Esophagus (tissue), 2 donors: ENCODE data around the gene LHPP. TPM values are rescaled to one million over a fixed set of nuclear protein-coding genes. Genes with fewer than 3 reads are reported as not detected.
"Not testable (repeated sequence)": the region's sequence is repeated elsewhere in the genome, so short reads cannot be mapped to it uniquely, and the experiment has no call there.

Experiments used
- H3K27ac ChIP-seq, 2 donors: one replicate each; pipeline ENCODE4 v1.5.1; 2013; ENCODE audit warnings: low read depth in 2 of 2, mild to moderate bottlenecking in 2 of 2, inconsistent platforms in 1 of 2, low read length in 1 of 2, moderate library complexity in 1 of 2
- H3K27me3 ChIP-seq, 2 donors: one replicate each; pipeline ENCODE4 v1.6.1; 2013; ENCODE audit warnings: low read length in 2 of 2, control low read depth in 1 of 2, mild to moderate bottlenecking in 1 of 2; ENCODE audit not compliant: insufficient read depth in 2 of 2, control insufficient read depth in 1 of 2
- H3K36me3 ChIP-seq, 2 donors: one replicate each; pipeline ENCODE4 v1.6.1; 2013; ENCODE audit warnings: low read length in 1 of 2; ENCODE audit not compliant: control insufficient read depth in 2 of 2, insufficient read depth in 2 of 2
- H3K4me1 ChIP-seq, 2 donors: one replicate each; pipeline ENCODE4 v1.6.1; 2013; ENCODE audit warnings: low read length in 1 of 2; ENCODE audit not compliant: control insufficient read depth in 2 of 2, insufficient read depth in 2 of 2
- H3K4me3 ChIP-seq, 2 donors: one replicate each; pipeline ENCODE4 v1.5.1; 2013; ENCODE audit warnings: low read length in 2 of 2, mild to moderate bottlenecking in 2 of 2, low read depth in 1 of 2, moderate library complexity in 1 of 2
- H3K9me3 ChIP-seq, 2 donors: one replicate each; pipeline ENCODE4 v1.6.1; 2013; ENCODE audit warnings: mild to moderate bottlenecking in 2 of 2, low read depth in 1 of 2, low read length in 1 of 2, moderate library complexity in 1 of 2; ENCODE audit not compliant: control insufficient read depth in 2 of 2, insufficient read depth in 1 of 2
- WGBS, 2 donors: extraction: QIAGEN DNeasy Blood & Tissue Kit; methylation state at CpG; one replicate each; pipeline ENCODE4 v1.1.7; 2013; 5-methylcytosine and 5-hydroxymethylcytosine counted together
- polyA plus RNA-seq, 2 donors: library from polyadenylated mRNA; stranded (reverse); fragments of 200-250 nt; gene quantifications; one replicate each; pipeline ENCODE4 v1.2.3, GENCODE V29; 2013
- donor health status: healthy with polysubstance abuse.
- donor health status: Bipolar disorder and iron deficiency.

LHPP gene
- polyA plus RNA-seq, 2 donors = 23.0 to 23.4 TPM

GRCh38 chr10:124423813-124424212 is 37.8 kb upstream of the LHPP start:
- Histone ChIP-seq H3K4me3 (no peak overlapping the region), H3K4me1 (no peaks in the 10 kb centered on the region), H3K27me3 (no peaks in the 10 kb centered on the region), H3K9me3 (no peaks in the 10 kb centered on the region), H3K27ac (no peak overlapping the region), H3K36me3 (no peaks in the 10 kb centered on the region)
- WGBS, 2 donors = 83 to 87% methylated on average over 5 of the region's 5 CpGs

DNA sequence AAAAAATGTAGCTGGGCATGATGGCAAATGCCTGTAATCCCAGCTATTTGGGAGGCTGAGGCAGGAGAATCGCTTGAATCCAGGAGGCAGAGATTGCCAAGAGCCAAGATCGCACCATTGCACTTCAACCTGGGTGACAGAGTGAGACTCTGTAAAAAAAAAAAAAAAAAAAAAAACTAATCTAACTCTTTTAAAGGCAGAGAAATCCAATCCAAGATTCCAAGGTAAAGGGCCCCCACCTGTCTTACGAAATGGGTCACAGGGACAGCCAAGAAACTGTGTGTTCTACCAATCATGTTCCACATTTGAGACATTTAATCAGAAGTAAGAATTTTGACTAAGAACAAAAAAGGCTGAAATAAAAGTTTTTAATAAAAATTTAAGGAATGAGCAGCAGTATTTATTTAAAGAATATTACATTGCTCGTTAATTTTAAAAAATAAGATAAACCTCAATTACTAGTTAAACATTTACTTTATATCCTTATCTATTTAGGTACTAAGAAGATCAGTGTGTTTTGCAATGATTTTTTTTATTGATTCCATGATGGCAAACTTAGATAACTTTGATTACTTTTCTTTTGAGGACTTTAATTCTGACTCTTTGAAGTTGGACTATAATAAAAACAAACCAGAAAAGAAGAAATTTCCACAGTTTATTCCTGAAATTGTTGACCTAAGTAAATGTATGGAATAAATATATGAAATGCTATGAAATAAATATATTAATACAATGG is 36.2 kb upstream of the LHPP start:
- H3K36me3 ChIP-seq = no peaks in the 10 kb centered on the region
- H3K4me1 ChIP-seq = no peaks in the 10 kb centered on the region
- H3K9me3 ChIP-seq = no peaks in the 10 kb centered on the region
- WGBS, 2 donors = 76 to 90% methylated on average over 4 of the region's 4 CpGs
- H3K27ac ChIP-seq = no peak overlapping the region
- no peak overlapping the region for H3K4me3 ChIP-seq
- no peaks in the 10 kb centered on the region for H3K27me3 ChIP-seq

DNA sequence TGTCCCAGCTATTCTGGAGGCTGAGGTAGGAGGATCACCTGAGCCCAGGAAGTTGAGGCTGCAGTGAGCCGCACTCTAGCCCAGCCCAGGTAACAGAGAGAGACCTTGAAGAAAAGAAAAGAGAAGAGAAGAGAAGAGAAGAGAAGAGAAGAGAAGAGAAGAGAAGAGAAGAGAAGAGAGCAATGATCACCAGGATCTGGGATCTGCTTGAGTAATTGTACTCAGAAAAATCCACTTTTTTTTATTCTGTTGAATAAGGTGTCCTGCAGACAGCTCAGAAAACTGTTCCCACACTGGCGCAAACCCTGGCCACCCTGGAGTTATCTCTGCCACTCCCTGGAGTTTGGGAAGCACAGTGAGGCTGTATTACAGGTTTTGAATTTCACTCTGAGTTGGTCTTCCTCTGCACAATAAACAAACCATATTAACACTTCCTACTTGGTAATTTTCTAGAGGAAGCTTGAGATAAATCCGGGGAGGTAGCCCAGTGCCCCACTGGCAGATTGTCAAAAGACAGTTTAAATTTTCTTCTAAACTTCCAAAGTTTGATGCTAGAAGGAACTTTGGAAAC is 33.3 kb upstream of the LHPP start:
- 44 to 51% methylated on average over 3 of the region's 3 CpGs for WGBS, 2 donors
- Histone ChIP-seq H3K27ac (no peak overlapping the region), H3K36me3 (no peaks in the 10 kb centered on the region), H3K9me3 (no peaks in the 10 kb centered on the region), H3K4me1 (no peaks in the 10 kb centered on the region), H3K4me3 (no peak overlapping the region), H3K27me3 (no peaks in the 10 kb centered on the region)

- Histone ChIP-seq H3K4me3 (no peak overlapping the region), H3K9me3 (no peaks in the 10 kb centered on the region), H3K36me3 (no peaks in the 10 kb centered on the region), H3K4me1 (no peaks in the 10 kb centered on the region), H3K27ac (no peak overlapping the region), H3K27me3 (no peaks in the 10 kb centered on the region)
- WGBS, 2 donors = 63 to 69% methylated on average over 5 of the region's 5 CpGs
Observed at GRCh38 chr10:124429576-124429975, 32.0 kb upstream of the LHPP start.

DNA sequence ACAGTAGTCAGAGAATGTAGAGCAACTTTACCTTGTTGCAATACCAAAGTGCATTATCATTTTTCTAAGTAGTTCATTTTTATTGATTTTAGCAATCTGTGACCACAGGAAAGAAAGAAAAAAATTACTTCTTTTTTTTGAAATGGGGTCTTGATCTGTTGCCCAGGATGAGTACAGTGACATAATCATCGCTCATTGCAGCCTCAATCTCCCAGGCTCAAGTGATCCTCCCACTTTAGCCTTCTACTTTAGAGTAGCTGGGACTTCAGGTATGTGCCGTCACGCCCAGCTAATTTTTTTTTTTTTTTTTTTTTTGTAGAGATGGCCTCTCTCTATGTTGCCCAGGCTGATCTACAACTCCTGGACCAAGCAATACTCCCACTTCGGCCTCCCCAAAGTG is 31.5 kb upstream of the LHPP start:
- Histone ChIP-seq H3K36me3 (no peaks in the 10 kb centered on the region), H3K9me3 (no peaks in the 10 kb centered on the region), H3K27me3 (no peaks in the 10 kb centered on the region), H3K4me3 (no peak overlapping the region), H3K27ac (no peak overlapping the region), H3K4me1 (no peaks in the 10 kb centered on the region)
- WGBS, 2 donors = 87 to 89% methylated on average over 4 of the region's 4 CpGs

- H3K4me1 ChIP-seq = no peaks in the 10 kb centered on the region
- H3K27me3 ChIP-seq = no peaks in the 10 kb centered on the region
- H3K36me3 ChIP-seq = no peaks in the 10 kb centered on the region
- no peaks in the 10 kb centered on the region for H3K9me3 ChIP-seq
- H3K4me3 ChIP-seq = no peak overlapping the region
- H3K27ac ChIP-seq = no peak overlapping the region
- 52 to 63% methylated on average over 3 of the region's 3 CpGs for WGBS, 2 donors
Observed at GRCh38 chr10:124433461-124433860, 28.2 kb upstream of the LHPP start.

GRCh38 chr10:124435683-124436082 is 25.9 kb upstream of the LHPP start:
- not testable (repeated sequence) for H3K4me3 ChIP-seq, H3K27me3 ChIP-seq, H3K4me1 ChIP-seq, H3K9me3 ChIP-seq, H3K36me3 ChIP-seq
- peak overlapping the region in 1 of 2 donors; percentile 7 for H3K27ac ChIP-seq
- WGBS, 2 donors = 72 to 77% methylated on average over 4 of the region's 4 CpGs

DNA sequence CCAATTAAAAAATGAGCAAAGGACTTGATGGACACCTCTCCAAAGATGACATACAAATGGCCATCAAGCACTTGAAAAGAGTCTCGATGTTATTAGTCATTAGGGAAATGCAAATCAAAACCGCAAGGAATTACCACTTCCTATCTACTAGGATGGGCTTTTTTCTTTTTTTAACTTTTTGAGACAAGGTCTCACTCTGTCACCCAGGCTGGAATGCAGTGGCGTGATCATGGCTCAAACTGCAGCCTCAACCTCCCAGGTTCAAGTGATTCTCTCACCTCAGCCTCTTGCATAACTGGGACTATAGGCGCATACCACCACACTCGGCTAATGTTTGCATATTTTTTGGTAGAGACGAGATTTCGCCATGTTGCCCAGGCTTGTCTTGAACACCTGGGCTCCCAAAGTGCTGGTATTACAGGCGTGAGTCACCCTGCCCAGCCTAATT is 25.4 kb upstream of the LHPP start:
- no peaks in the 10 kb centered on the region for H3K27me3 ChIP-seq
- no peaks in the 10 kb centered on the region for H3K4me1 ChIP-seq
- 48 to 56% methylated on average over 8 of the region's 8 CpGs for WGBS, 2 donors
- no peak overlapping the region for H3K4me3 ChIP-seq
- no peaks in the 10 kb centered on the region for H3K36me3 ChIP-seq
- H3K27ac ChIP-seq = peak overlapping the region; percentile 8 to 49
- no peaks in the 10 kb centered on the region for H3K9me3 ChIP-seq

DNA sequence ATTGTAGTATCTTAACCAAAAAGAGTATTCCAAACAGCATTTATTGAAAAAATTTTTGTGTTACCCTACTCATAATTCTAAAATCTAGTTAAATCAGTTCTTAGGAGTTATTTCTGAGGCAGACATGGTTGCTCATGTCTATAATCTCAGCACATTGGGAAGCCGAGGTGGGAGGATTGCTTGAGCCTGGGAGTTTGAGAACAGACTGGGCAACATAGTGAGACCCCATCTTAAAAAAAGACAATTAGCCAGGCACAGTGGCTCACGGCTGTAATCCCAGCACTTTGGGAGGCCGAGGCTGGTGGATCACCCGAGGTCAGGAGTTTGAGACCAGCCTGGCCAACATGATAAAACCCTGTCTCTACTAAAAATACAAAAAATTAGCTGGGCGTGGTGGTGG is 19.9 kb upstream of the LHPP start:
- not testable (repeated sequence) for H3K4me3 ChIP-seq, H3K36me3 ChIP-seq, H3K27ac ChIP-seq, H3K9me3 ChIP-seq, H3K27me3 ChIP-seq, H3K4me1 ChIP-seq
- WGBS, 2 donors = 80 to 84% methylated on average over 5 of the region's 5 CpGs
